OCI-LY3 (cell line): Measurements from ENCODE around the gene IGDCC3.
A peak's percentile ranks its signal among the peaks of the same experiment; 100 is the strongest.

Experiments used
- H2AFZ ChIP-seq: fragments of 200-600, 300-600 bp; shearing (Covaris generic); 2 replicates; pipeline ENCODE4 v1.6.0; 2014; ENCODE audit warnings: antibody characterized with exemption, low read depth, low read length
- H3K27ac ChIP-seq: fragments of 200-600, 300-600 bp; sonication (generic); 2 replicates; pipeline ENCODE4 v1.5.1; 2014; ENCODE audit warnings: mild to moderate bottlenecking, low read length, moderate library complexity, mixed read lengths
- H3K27me3 ChIP-seq: fragments of 200-600, 300-600 bp; sonication (generic); 2 replicates; pipeline ENCODE4 v1.6.1; 2014; ENCODE audit warnings: low read depth, low read length, mixed read lengths
- H3K36me3 ChIP-seq: fragments of 200-600, 300-600 bp; sonication (generic); replicated peaks from 2 replicates; pipeline ENCODE3; 2014; ENCODE audit warnings: low read depth, low read length, mixed read lengths
- H3K4me1 ChIP-seq: fragments of 300-600, 200-600 bp; sonication (generic); 2 replicates; pipeline ENCODE4 v1.6.1; 2014; ENCODE audit warnings: low read length, mixed read lengths
- H3K4me2 ChIP-seq: fragments of 200-600, 300-600 bp; sonication (generic); 2 replicates; pipeline ENCODE4 v1.6.1; 2014; ENCODE audit warnings: low read length, mixed read lengths
- H3K4me3 ChIP-seq: fragments of 300-600, 200-600 bp; sonication (generic); 2 replicates; pipeline ENCODE4 v1.5.1; 2014; ENCODE audit warnings: antibody characterized with exemption, mild to moderate bottlenecking, low read length, moderate library complexity
- H3K79me2 ChIP-seq: fragments of 300-600, 200-600 bp; shearing (Covaris generic); 2 replicates; pipeline ENCODE4 v1.6.1; 2014; ENCODE audit warnings: mild to moderate bottlenecking, low read length, mixed read lengths
- H3K9ac ChIP-seq: fragments of 300-600, 200-600 bp; shearing (Covaris generic); 2 replicates; pipeline ENCODE4 v1.6.0; 2014; ENCODE audit warnings: mild to moderate bottlenecking, low read length, moderate library complexity
- H3K9me3 ChIP-seq: fragments of 200-600, 300-600 bp; shearing (Covaris generic); 2 replicates; pipeline ENCODE4 v1.6.1; 2014; ENCODE audit warnings: low read length, mixed read lengths; ENCODE audit not compliant: insufficient read depth
- H4K20me1 ChIP-seq: fragments of 200-600, 300-600 bp; sonication (generic); 2 replicates; pipeline ENCODE4 v1.6.1; 2016; ENCODE audit warnings: low read length, mixed read lengths; ENCODE audit not compliant: insufficient read depth
- EZH2phosphoT487 ChIP-seq: fragments of 200-600 bp; shearing (Covaris generic); IDR thresholded peaks from 2 replicates; pipeline ENCODE4 v1.6.1; 2018; ENCODE audit warnings: antibody characterized with exemption, mixed run types, low read depth
- TF ChIP-seq, protein P1 (sequence below): fragments of 200-600, 300-600 bp; sonication (generic); IDR thresholded peaks from 2 replicates; pipeline ENCODE4 v1.5.1; 2014; ENCODE audit warnings: antibody characterized with exemption, low read length, low read depth

Gene IGDCC3

DNA sequence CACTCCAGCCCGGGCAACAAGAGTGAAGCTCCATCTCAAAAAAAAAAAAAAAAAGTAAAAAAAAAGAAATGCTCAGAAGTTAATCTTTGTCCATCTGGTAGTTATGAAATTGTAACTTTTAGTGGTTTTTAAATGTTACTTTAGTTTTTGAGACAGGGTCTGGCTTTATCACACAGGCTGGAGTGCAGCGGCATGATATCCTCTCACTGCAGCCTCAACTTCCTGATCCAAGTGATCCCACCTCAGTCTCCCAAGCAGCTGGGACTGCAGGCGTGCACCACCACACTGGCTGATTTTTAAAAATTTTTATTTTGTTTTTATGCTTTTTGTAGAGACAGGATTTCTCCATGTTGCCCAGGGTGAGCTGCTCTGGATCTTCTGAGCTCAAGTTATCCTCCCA is 72.0 kb downstream of the IGDCC3 start:
- H4K20me1 ChIP-seq, result no peaks in the 10 kb centered on the region
- no peaks in the 10 kb centered on the region for H3K36me3 ChIP-seq
- peak overlapping the region; percentile 63 for H3K4me3 ChIP-seq
- peak overlapping the region; percentile 76 for H3K4me2 ChIP-seq
- H3K79me2 ChIP-seq, result no peaks in the 10 kb centered on the region
- no peak overlapping the region for H2AFZ ChIP-seq
- peaks cover 15% of the 10 kb centered on the region for H3K4me1 ChIP-seq
- no peak overlapping the region for H3K9ac ChIP-seq
- peaks cover 12% of the 10 kb centered on the region for H3K27me3 ChIP-seq
- H3K27ac ChIP-seq, result no peak overlapping the region
- no peaks in the 10 kb centered on the region for H3K9me3 ChIP-seq
- TF ChIP-seq, protein P1, sequence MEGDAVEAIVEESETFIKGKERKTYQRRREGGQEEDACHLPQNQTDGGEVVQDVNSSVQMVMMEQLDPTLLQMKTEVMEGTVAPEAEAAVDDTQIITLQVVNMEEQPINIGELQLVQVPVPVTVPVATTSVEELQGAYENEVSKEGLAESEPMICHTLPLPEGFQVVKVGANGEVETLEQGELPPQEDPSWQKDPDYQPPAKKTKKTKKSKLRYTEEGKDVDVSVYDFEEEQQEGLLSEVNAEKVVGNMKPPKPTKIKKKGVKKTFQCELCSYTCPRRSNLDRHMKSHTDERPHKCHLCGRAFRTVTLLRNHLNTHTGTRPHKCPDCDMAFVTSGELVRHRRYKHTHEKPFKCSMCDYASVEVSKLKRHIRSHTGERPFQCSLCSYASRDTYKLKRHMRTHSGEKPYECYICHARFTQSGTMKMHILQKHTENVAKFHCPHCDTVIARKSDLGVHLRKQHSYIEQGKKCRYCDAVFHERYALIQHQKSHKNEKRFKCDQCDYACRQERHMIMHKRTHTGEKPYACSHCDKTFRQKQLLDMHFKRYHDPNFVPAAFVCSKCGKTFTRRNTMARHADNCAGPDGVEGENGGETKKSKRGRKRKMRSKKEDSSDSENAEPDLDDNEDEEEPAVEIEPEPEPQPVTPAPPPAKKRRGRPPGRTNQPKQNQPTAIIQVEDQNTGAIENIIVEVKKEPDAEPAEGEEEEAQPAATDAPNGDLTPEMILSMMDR, result no peak
- no peak for TF ChIP-seq EZH2phosphoT487

DNA sequence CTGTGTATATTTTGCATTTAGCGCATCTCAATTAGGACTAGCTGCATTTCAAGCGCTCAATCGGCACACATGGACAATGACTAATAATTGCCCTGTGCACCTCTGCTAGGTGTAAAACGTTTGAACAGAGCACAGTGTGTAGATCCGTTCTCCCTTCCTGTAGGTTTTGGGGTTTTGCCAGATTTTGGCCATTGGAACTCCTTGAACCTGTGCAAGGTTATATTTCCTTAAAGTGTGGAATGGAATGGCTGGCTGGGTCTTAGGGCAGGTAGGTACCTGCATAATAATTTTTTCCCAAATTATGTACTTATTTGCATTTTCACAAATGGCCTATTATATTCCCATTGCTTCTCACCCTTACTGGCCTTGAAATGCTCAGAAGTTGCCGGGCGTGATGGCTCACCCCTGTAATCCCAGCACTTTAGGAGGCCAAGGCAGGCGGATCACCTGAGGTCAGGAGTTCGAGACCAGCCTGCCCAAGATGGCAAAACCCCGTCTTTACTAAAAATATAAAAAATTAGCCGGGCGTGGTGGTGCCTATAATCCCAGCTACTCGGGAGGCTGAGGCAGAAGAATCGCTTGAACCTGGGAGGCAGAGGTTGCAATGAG is 72.5 kb downstream of the IGDCC3 start:
- Histone ChIP-seq H3K4me1 (peaks cover 17% of the 10 kb centered on the region), H3K9me3 (no peaks in the 10 kb centered on the region), H2AFZ (no peak overlapping the region), H3K79me2 (no peaks in the 10 kb centered on the region), H3K36me3 (no peaks in the 10 kb centered on the region), H4K20me1 (no peaks in the 10 kb centered on the region), H3K4me3 (peak overlapping the region; percentile 63), H3K27me3 (peaks cover 12% of the 10 kb centered on the region), H3K9ac (peak overlapping the region; percentile 44), H3K27ac (peak overlapping the region; percentile 89), H3K4me2 (peak overlapping the region; percentile 76)
- no peak for TF ChIP-seq EZH2phosphoT487
- TF ChIP-seq, protein P1, result no peak

DNA sequence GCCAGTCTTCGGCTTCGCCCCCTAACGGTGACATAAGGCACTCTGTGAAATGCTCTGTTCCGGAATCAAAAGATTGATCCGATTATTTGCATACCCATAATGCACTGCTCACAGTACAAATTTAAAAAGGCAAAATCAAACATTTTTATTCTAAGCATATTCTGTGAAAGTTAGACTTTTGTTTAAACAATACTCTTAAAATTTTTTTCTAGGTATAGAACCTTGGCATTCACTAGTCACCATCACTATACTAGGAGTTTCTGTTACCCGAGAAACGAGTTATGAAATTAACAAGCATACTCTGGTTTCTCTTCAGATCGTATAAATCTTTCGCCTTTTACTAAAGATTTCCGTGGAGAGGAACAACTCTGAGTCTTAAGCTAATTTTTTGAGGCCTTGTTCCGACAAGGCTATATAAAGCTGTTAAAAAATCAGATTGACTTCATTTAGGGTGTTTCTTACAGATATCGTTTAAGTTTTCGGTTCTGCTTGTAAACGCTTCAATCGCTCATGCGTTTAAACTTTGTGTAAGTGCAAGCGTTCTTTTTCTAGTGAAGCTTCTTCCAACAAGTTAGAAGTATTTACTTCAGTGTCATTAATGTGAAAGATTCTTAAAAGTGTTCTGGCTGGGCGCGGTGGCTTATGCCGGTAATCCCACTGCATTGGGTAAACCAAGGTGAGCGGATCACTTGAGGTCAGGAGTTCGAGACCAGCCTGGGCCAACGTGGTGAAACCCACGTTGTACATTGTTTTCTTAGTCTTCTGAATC is 73.2 kb downstream of the IGDCC3 start, which contains the start of gene RNU5B-1:
Gene RNU5B-1 (plus strand): TSS at position 297 of the 769 bp plus-strand sequence.
- Histone ChIP-seq H3K4me3 (peak within 1 kb of the TSS; percentile 75), H3K9me3 (no peaks in the 10 kb centered on the region), H3K27me3 (peaks cover 12% of the 10 kb centered on the region), H3K9ac (peak within 1 kb of the TSS; percentile 71), H3K36me3 (no peaks in the 10 kb centered on the region), H4K20me1 (no peaks in the 10 kb centered on the region), H3K4me1 (peaks cover 23% of the 10 kb centered on the region), H2AFZ (peak within 1 kb of the TSS; percentile 53), H3K4me2 (peak within 1 kb of the TSS; percentile 92), H3K79me2 (no peaks in the 10 kb centered on the region), H3K27ac (peak within 1 kb of the TSS; percentile 89)
- no peak for TF ChIP-seq EZH2phosphoT487
- TF ChIP-seq, protein P1, result peak; percentile 94

DNA sequence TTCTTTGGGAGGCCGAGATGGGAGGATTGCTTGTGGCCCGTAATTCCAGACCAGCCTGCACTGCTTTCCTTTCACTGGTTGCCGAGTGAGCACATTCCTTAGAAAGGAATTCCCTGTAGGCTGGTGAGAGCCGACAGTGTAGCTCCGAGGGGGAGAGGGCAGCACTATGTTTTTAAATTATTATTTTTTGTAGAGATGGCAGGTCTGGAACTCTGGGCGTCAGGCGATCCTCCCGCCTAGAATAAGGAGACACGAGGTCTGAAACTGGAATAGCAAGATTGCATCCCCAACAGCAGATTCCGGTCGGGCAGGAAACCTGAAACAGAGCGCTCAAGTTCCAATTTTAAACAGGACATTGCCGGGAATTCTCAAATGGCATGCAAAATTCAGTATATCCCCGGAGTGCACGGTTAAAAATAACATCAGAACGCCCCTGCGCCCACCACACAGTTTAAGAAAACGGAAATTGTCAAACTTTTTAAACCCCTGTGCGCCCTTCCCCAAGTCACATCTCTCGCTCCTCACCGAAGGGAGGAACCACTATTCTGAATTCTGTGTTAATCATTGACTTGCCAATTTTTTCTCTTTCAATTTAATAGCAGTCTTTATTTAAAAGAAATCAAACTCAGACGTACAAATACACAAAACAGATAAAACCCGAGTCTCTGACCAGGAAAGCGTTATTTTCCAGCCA is 74.0 kb downstream of the IGDCC3 start:
- H4K20me1 ChIP-seq, result no peaks in the 10 kb centered on the region
- H2AFZ ChIP-seq, result peak overlapping the region; percentile 53
- H3K27me3 ChIP-seq, result peaks cover 12% of the 10 kb centered on the region
- H3K79me2 ChIP-seq, result no peaks in the 10 kb centered on the region
- H3K9me3 ChIP-seq, result no peaks in the 10 kb centered on the region
- H3K9ac ChIP-seq, result peak overlapping the region; percentile 71
- H3K4me1 ChIP-seq, result peaks cover 31% of the 10 kb centered on the region
- H3K36me3 ChIP-seq, result no peaks in the 10 kb centered on the region
- H3K4me3 ChIP-seq, result peak overlapping the region; percentile 75
- peak overlapping the region; percentile 89 for H3K27ac ChIP-seq
- H3K4me2 ChIP-seq, result peak overlapping the region; percentile 92
- TF ChIP-seq, protein P1, result no peak
- TF ChIP-seq EZH2phosphoT487, result no peak
